GM23338 (cell line): Measurements from ENCODE around the gene FAM20C. TPM values are rescaled to one million over a fixed set of nuclear protein-coding genes. Genes with fewer than 3 reads are reported as not detected.

Source experiments
- ATAC-seq: fragments of 200-7000 bp; cut with Tn5 transposase; 3 replicates; pipeline ENCODE4 v1.9.1; 2020
- DNase-seq: peaks from one replicate; pipeline ENCODE4 v3.0.0-alpha.2; 2015; ENCODE audit warnings: low spot score
- H2AFZ ChIP-seq: fragments of 200-600 bp; sonication (generic); 2 replicates; pipeline ENCODE4 v1.8.0; 2016; ENCODE audit warnings: antibody characterized with exemption, mild to moderate bottlenecking, moderate library complexity
- H3F3A ChIP-seq: fragments of 200-600 bp; sonication (generic); replicated peaks from 2 replicates; pipeline ENCODE4 v1.8.0; 2017; ENCODE audit warnings: antibody characterized with exemption, mixed run types, low read depth
- H3K27ac ChIP-seq: fragments of 200-600 bp; sonication (generic); 2 replicates; pipeline ENCODE4 v1.6.1; 2016; ENCODE audit warnings: low read depth
- H3K27me3 ChIP-seq: fragments of 200-600 bp; sonication (generic); 2 replicates; pipeline ENCODE4 v1.8.0; 2016; ENCODE audit warnings: mild to moderate bottlenecking, mixed run types, moderate library complexity; ENCODE audit not compliant: insufficient read depth
- H3K36me3 ChIP-seq: fragments of 200-600 bp; sonication (generic); 2 replicates; pipeline ENCODE4 v1.8.0; 2016; ENCODE audit warnings: mild to moderate bottlenecking; ENCODE audit not compliant: insufficient read depth
- H3K4me1 ChIP-seq: fragments of 200-600 bp; sonication (generic); 2 replicates; pipeline ENCODE4 v1.8.0; 2016; ENCODE audit warnings: mild to moderate bottlenecking, moderate library complexity; ENCODE audit not compliant: insufficient read depth
- H3K4me2 ChIP-seq: fragments of 200-600 bp; sonication (generic); 2 replicates; pipeline ENCODE4 v1.7.1; 2017; ENCODE audit warnings: mixed run types
- H3K4me3 ChIP-seq: fragments of 200-600 bp; sonication (generic); 2 replicates; pipeline ENCODE4 v1.6.1; 2016; ENCODE audit warnings: mixed run types
- H3K79me2 ChIP-seq: fragments of 200-600 bp; sonication (generic); replicated peaks from 2 replicates; pipeline ENCODE4 v1.8.0; 2017; ENCODE audit warnings: mild to moderate bottlenecking; ENCODE audit not compliant: insufficient read depth
- H3K9me2 ChIP-seq: fragments of 200-600 bp; sonication (generic); 2 replicates; pipeline ENCODE4 v1.8.0; 2017; ENCODE audit not compliant: insufficient read depth
- H4K20me1 ChIP-seq: fragments of 200-600 bp; sonication (generic); replicated peaks from 2 replicates; pipeline ENCODE4 v1.8.0; 2017; ENCODE audit warnings: mild to moderate bottlenecking; ENCODE audit not compliant: insufficient read depth
- H3K27ac Mint-ChIP-seq: 2 replicates; pipeline ENCODE4 v1.8.0; 2020; ENCODE audit warnings: inconsistent platforms, mild to moderate bottlenecking, moderate library complexity, mixed read lengths
- H3K27me3 Mint-ChIP-seq: 3 replicates; pipeline ENCODE4 v1.8.0; 2022; ENCODE audit warnings: low read depth, mild to moderate bottlenecking, moderate library complexity, mixed read lengths, inconsistent platforms; ENCODE audit not compliant: insufficient read depth, poor library complexity
- H3K36me3 Mint-ChIP-seq: 3 replicates; pipeline ENCODE4 v1.8.0; 2021; ENCODE audit warnings: low read depth, mild to moderate bottlenecking, inconsistent platforms, moderate library complexity, mixed read lengths
- H3K4me1 Mint-ChIP-seq: 3 replicates; pipeline ENCODE4 v1.8.0; 2020; ENCODE audit warnings: mild to moderate bottlenecking, inconsistent platforms, mixed read lengths
- H3K4me3 Mint-ChIP-seq: 3 replicates; pipeline ENCODE4 v1.8.0; 2021; ENCODE audit warnings: moderate library complexity, mild to moderate bottlenecking, inconsistent platforms, mixed read lengths
- H3K9me3 Mint-ChIP-seq: 3 replicates; pipeline ENCODE4 v1.8.0; 2020; ENCODE audit warnings: moderate library complexity, mild to moderate bottlenecking, inconsistent platforms, mixed read lengths
- CREB1 ChIP-seq: fragments of 250-450 bp; sonication (Bioruptor Pico); IDR thresholded peaks from 2 replicates; pipeline ENCODE4 v1.5.0; 2020; ENCODE audit warnings: low read depth, mild to moderate bottlenecking, moderate library complexity
- EZH2 ChIP-seq: fragments of 200-600 bp; sonication (generic); IDR thresholded peaks from one replicate; pipeline ENCODE4 v1.8.0; 2017; ENCODE audit warnings: antibody characterized with exemption, mild to moderate bottlenecking, low read depth; ENCODE audit not compliant: unreplicated experiment
- EZH2phosphoT487 ChIP-seq: fragments of 200-600 bp; sonication (generic); IDR thresholded peaks from one replicate; pipeline ENCODE4 v1.8.1; 2018; ENCODE audit warnings: antibody characterized with exemption; ENCODE audit not compliant: unreplicated experiment
- JUNB ChIP-seq: IDR thresholded peaks from one replicate; pipeline ENCODE4 v1.6.1; 2016; ENCODE audit warnings: antibody characterized with exemption; ENCODE audit not compliant: unreplicated experiment
- NANOG ChIP-seq: IDR thresholded peaks from 2 replicates; pipeline ENCODE4 v1.6.1; 2016; ENCODE audit warnings: antibody characterized with exemption, borderline replicate concordance
- POLR2AphosphoS5 ChIP-seq: IDR thresholded peaks from 2 replicates; pipeline ENCODE4 v1.6.1; 2016; ENCODE audit warnings: antibody characterized with exemption, low read depth
- STAT1 ChIP-seq: IDR thresholded peaks from one replicate; pipeline ENCODE4 v1.6.1; 2016; ENCODE audit warnings: antibody characterized with exemption; ENCODE audit not compliant: unreplicated experiment
- ZNF114 ChIP-seq: fragments of 250-450 bp; sonication (Bioruptor Pico); IDR thresholded peaks from 2 replicates; pipeline ENCODE4 v1.5.0; 2020; ENCODE audit warnings: mild to moderate bottlenecking, moderate library complexity
- ZNF331 ChIP-seq: fragments of 250-450 bp; sonication (Bioruptor Pico); IDR thresholded peaks from 2 replicates; pipeline ENCODE4 v1.5.0; 2020; ENCODE audit warnings: low read depth, mild to moderate bottlenecking, moderate library complexity
- polyA plus RNA-seq: library from polyadenylated mRNA; unstranded; fragments of >200 nt; fragmentation: Nextera tagmentation; extraction: Ambion mirVana; gene quantifications from 2 replicates; pipeline ENCODE4 v1.2.1, GENCODE V29; 2016
- total RNA-seq: library from RNA; depleted of rRNA; stranded (reverse); fragments of >200 nt; shearing (Covaris generic); gene quantifications from 2 replicates; pipeline ENCODE4 v1.2.3, GENCODE V29; 2014
- TF ChIP-seq, protein P1 (sequence below): IDR thresholded peaks from one replicate; pipeline ENCODE4 v1.6.1; 2018; ENCODE audit warnings: antibody characterized with exemption; ENCODE audit not compliant: unreplicated experiment
- TF ChIP-seq, protein P2 (sequence below), 2 experiments: fragments of 200-600 bp in 1 of 2; sonication (generic) in 1 of 2; conservative IDR thresholded peaks; 2 replicates each; pipeline versions ENCODE4 v1.5.1 to v1.6.1; 2016 to 2017; ENCODE audit warnings: antibody characterized with exemption in 2 of 2, low read depth in 2 of 2, mild to moderate bottlenecking in 2 of 2, moderate library complexity in 1 of 2
- TF ChIP-seq, protein P3 (sequence below): IDR thresholded peaks from 2 replicates; pipeline ENCODE4 v1.6.1; 2016; ENCODE audit warnings: antibody characterized with exemption
- TF ChIP-seq, protein P4 (sequence below): fragments of 250-450 bp; sonication (Bioruptor Pico); IDR thresholded peaks from 2 replicates; pipeline ENCODE4 v1.5.0; 2020; ENCODE audit warnings: mild to moderate bottlenecking, moderate library complexity

FAM20C gene
- total and polyA plus RNA-seq, 2 experiments from 2014 or later: 7.6 to 24.8 TPM

DNA sequence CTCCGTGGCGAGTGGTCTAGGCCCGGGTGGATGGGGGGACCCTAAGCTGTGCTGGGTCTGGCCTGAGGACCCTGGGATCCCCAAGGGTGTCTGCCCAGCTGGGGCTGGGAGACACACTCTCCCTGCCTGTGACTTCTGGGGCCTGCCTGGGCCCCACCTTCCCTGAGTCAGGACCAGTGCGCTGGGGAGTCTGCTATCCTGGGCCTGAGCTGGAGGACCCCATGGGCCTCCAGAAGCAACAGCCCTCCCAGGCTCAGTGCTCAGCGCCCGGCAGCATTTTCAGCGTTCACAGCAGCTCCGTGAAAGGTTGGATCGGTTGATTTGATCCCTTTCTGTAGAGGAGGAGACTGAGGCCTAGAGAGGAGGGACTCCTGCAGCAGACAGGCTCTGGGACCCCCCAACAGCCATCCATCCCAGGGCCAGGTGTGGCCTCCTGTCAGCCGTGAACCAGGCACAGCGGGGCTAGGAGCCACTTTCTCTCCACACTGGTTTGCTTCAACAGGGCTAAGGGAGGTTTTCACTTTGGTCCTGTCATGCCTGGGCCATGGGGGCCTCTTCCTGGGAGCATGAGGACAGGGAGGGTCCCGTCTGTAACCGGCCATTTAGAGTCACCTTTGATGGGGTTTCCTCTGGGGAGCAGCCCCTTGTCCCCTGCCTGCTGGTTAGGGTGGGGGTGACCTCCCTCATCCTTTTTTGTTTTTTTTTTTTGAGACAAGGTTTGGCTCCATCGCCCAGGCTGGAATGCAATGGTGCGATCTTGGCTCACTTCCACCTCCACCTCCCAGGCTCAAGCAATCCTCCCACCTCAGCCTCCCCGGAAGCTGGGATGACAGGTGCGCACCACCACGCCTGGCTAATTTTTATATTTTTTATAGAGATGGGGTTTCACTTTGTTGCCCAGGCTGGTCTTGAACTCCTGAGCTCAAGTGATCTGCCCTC, 110.0 kb downstream of the FAM20C start:
- peaks cover 21% of the 10 kb centered on the region for H3K36me3 Mint-ChIP-seq
- no peaks in the 10 kb centered on the region for H3K9me2 ChIP-seq
- no peak overlapping the region for H3K27ac Mint-ChIP-seq
- H4K20me1 ChIP-seq: no peaks in the 10 kb centered on the region
- no peaks in the 10 kb centered on the region for H3K36me3 ChIP-seq
- DNase-seq (no peak), ATAC-seq (no peak)
- no peak overlapping the region for H3K27ac ChIP-seq
- H2AFZ ChIP-seq: no peak overlapping the region
- H3K4me1 ChIP-seq: no peaks in the 10 kb centered on the region
- no peak overlapping the region for H3K4me3 ChIP-seq
- H3K4me2 ChIP-seq: no peak overlapping the region
- H3F3A ChIP-seq: 0 out of 2 replicates have a peak, but pooled peaks cover 6% of the 10 kb centered on the region
- peaks cover 48% of the 10 kb centered on the region for H3K9me3 Mint-ChIP-seq
- no peaks in the 10 kb centered on the region for H3K4me1 Mint-ChIP-seq
- H3K4me3 Mint-ChIP-seq: no peak overlapping the region
- TF ChIP-seq, protein P1, sequence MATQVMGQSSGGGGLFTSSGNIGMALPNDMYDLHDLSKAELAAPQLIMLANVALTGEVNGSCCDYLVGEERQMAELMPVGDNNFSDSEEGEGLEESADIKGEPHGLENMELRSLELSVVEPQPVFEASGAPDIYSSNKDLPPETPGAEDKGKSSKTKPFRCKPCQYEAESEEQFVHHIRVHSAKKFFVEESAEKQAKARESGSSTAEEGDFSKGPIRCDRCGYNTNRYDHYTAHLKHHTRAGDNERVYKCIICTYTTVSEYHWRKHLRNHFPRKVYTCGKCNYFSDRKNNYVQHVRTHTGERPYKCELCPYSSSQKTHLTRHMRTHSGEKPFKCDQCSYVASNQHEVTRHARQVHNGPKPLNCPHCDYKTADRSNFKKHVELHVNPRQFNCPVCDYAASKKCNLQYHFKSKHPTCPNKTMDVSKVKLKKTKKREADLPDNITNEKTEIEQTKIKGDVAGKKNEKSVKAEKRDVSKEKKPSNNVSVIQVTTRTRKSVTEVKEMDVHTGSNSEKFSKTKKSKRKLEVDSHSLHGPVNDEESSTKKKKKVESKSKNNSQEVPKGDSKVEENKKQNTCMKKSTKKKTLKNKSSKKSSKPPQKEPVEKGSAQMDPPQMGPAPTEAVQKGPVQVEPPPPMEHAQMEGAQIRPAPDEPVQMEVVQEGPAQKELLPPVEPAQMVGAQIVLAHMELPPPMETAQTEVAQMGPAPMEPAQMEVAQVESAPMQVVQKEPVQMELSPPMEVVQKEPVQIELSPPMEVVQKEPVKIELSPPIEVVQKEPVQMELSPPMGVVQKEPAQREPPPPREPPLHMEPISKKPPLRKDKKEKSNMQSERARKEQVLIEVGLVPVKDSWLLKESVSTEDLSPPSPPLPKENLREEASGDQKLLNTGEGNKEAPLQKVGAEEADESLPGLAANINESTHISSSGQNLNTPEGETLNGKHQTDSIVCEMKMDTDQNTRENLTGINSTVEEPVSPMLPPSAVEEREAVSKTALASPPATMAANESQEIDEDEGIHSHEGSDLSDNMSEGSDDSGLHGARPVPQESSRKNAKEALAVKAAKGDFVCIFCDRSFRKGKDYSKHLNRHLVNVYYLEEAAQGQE: no peak
- TF ChIP-seq, protein P2, sequence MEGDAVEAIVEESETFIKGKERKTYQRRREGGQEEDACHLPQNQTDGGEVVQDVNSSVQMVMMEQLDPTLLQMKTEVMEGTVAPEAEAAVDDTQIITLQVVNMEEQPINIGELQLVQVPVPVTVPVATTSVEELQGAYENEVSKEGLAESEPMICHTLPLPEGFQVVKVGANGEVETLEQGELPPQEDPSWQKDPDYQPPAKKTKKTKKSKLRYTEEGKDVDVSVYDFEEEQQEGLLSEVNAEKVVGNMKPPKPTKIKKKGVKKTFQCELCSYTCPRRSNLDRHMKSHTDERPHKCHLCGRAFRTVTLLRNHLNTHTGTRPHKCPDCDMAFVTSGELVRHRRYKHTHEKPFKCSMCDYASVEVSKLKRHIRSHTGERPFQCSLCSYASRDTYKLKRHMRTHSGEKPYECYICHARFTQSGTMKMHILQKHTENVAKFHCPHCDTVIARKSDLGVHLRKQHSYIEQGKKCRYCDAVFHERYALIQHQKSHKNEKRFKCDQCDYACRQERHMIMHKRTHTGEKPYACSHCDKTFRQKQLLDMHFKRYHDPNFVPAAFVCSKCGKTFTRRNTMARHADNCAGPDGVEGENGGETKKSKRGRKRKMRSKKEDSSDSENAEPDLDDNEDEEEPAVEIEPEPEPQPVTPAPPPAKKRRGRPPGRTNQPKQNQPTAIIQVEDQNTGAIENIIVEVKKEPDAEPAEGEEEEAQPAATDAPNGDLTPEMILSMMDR (conservative IDR thresholded peaks at IDR 0.05; ENCODE audit: low read depth in 2 of 2): no peak
- TF ChIP-seq ZNF114 (CRISPR knock-in tag): no peak
- no peak for TF ChIP-seq EZH2phosphoT487
- TF ChIP-seq JUNB: no peak
- no peak for TF ChIP-seq POLR2AphosphoS5
- no peak for TF ChIP-seq EZH2
- no peak for TF ChIP-seq CREB1 (CRISPR knock-in tag)
- TF ChIP-seq, protein P3, sequence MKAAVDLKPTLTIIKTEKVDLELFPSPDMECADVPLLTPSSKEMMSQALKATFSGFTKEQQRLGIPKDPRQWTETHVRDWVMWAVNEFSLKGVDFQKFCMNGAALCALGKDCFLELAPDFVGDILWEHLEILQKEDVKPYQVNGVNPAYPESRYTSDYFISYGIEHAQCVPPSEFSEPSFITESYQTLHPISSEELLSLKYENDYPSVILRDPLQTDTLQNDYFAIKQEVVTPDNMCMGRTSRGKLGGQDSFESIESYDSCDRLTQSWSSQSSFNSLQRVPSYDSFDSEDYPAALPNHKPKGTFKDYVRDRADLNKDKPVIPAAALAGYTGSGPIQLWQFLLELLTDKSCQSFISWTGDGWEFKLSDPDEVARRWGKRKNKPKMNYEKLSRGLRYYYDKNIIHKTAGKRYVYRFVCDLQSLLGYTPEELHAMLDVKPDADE: no peak
- no peak for TF ChIP-seq STAT1
- TF ChIP-seq NANOG: no peak
- TF ChIP-seq, protein P4, sequence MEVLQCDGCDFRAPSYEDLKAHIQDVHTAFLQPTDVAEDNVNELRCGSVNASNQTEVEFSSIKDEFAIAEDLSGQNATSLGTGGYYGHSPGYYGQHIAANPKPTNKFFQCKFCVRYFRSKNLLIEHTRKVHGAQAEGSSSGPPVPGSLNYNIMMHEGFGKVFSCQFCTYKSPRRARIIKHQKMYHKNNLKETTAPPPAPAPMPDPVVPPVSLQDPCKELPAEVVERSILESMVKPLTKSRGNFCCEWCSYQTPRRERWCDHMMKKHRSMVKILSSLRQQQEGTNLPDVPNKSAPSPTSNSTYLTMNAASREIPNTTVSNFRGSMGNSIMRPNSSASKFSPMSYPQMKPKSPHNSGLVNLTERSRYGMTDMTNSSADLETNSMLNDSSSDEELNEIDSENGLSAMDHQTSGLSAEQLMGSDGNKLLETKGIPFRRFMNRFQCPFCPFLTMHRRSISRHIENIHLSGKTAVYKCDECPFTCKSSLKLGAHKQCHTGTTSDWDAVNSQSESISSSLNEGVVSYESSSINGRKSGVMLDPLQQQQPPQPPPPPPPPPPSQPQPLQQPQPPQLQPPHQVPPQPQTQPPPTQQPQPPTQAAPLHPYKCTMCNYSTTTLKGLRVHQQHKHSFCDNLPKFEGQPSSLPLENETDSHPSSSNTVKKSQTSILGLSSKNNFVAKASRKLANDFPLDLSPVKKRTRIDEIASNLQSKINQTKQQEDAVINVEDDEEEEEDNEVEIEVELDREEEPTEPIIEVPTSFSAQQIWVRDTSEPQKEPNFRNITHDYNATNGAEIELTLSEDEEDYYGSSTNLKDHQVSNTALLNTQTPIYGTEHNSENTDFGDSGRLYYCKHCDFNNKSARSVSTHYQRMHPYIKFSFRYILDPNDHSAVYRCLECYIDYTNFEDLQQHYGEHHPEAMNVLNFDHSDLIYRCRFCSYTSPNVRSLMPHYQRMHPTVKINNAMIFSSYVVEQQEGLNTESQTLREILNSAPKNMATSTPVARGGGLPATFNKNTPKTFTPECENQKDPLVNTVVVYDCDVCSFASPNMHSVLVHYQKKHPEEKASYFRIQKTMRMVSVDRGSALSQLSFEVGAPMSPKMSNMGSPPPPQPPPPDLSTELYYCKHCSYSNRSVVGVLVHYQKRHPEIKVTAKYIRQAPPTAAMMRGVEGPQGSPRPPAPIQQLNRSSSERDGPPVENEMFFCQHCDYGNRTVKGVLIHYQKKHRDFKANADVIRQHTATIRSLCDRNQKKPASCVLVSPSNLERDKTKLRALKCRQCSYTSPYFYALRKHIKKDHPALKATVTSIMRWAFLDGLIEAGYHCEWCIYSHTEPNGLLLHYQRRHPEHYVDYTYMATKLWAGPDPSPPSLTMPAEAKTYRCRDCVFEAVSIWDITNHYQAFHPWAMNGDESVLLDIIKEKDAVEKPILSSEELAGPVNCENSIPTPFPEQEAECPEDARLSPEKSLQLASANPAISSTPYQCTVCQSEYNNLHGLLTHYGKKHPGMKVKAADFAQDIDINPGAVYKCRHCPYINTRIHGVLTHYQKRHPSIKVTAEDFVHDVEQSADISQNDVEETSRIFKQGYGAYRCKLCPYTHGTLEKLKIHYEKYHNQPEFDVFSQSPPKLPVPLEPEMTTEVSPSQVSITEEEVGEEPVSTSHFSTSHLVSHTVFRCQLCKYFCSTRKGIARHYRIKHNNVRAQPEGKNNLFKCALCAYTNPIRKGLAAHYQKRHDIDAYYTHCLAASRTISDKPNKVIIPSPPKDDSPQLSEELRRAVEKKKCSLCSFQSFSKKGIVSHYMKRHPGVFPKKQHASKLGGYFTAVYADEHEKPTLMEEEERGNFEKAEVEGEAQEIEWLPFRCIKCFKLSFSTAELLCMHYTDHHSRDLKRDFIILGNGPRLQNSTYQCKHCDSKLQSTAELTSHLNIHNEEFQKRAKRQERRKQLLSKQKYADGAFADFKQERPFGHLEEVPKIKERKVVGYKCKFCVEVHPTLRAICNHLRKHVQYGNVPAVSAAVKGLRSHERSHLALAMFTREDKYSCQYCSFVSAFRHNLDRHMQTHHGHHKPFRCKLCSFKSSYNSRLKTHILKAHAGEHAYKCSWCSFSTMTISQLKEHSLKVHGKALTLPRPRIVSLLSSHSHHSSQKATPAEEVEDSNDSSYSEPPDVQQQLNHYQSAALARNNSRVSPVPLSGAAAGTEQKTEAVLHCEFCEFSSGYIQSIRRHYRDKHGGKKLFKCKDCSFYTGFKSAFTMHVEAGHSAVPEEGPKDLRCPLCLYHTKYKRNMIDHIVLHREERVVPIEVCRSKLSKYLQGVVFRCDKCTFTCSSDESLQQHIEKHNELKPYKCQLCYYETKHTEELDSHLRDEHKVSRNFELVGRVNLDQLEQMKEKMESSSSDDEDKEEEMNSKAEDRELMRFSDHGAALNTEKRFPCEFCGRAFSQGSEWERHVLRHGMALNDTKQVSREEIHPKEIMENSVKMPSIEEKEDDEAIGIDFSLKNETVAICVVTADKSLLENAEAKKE (CRISPR knock-in tag): no peak
- no peak for TF ChIP-seq ZNF331
- H3K79me2 ChIP-seq: no peaks in the 10 kb centered on the region
- peaks cover 8% of the 10 kb centered on the region for H3K27me3 Mint-ChIP-seq
- H3K27me3 ChIP-seq: no peaks in the 10 kb centered on the region
